NCI-H1105 treated with DMSO at 0.1 percent for 48 hours (cell line): ENCODE measurements around the gene TXNL4B.

ENCODE experiments used
- DNase-seq: peaks from one replicate; lab custom pipeline; 2025; lab: John Stamatoyannopoulos, UW

The TXNL4B gene

DNA sequence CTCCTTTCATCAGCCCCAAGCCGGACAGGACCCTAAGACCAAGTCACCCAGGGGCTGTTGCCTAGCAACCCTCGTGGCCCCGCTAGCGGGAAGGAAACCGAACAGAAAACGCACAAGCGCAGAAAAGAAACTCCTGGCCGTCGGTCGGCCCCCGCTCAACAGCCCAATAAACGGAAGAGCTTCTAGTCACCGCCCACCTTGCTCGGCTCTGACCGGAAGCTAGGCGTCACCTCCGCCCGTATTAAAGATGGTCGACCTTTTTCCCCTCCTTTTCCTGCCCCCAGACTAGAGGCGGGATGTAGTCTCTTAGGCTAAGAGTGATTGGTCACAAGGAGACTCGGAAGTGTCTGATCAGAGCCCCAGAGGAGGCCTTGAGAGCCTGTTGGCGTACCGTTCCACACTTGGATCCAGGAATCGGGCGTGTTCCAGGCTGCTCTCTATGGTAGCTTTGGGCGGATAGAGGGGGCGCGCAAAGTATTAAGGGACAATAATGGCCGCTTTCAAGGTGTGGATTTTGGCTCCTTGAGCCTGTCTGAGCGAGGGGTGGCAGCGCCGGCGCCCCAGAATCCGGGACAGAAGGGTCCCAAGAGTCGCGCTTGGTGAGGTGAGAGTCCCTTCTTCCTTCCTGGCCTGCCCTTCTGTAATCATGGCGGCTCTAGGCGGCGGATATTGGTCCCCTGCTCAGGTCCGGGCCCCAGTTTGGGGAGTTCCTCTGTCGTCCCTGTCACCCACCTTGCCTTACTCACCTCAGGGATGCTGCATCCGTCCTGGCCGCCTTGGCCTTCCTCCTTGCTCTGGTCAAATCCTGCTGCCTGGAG is at the start of gene TXNL4B, which contains the start of gene DHX38:
TSS of gene TXNL4B (minus strand) at position 173 of the 818 bp plus-strand sequence. CDS start 2,871 bp downstream, outside the sequence.
TSS of gene DHX38 (plus strand) at position 400 of the 818 bp plus-strand sequence. CDS start 2,311 bp downstream, outside the sequence.
- peak; percentile 94 for DNase-seq

DNA sequence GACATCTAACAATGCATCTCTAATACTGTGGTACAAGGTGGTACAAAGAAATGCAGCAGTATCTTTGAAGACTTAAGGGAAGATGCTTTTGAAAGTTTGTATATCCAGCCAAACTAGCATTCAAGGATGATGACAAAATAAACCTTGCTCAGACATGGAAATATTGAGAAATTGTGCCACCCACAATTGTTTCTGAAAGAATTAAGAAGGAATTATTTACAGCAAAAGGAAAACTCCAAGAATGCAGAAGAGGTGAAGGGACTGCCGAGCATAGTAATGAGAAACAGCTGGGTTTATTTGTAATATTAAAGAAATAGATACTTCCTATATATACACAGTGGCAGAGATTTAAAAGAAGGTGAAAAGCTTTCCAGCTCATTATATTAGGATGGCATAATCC is 49.1 kb upstream of the TXNL4B start:
- DNase-seq = no peak

DNA sequence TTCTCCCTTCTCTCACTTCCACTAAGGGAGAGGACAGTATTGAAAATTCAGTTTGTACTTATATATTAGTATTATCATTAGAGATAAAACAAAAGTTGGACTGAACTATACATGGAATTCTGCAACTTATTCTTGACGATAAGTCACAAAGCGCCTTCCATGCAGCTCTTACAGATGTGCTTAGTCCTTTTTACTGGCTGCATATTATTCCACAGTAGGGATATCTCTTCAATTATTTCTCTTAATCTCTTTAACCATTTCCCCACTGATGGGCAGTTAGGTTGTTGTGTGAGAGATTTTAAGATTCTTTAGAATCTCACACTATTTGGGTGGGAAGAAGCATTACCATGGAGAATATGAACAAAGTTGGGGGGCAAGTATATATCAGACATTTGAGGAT is 46.5 kb upstream of the TXNL4B start:
- no peak for DNase-seq

DNA sequence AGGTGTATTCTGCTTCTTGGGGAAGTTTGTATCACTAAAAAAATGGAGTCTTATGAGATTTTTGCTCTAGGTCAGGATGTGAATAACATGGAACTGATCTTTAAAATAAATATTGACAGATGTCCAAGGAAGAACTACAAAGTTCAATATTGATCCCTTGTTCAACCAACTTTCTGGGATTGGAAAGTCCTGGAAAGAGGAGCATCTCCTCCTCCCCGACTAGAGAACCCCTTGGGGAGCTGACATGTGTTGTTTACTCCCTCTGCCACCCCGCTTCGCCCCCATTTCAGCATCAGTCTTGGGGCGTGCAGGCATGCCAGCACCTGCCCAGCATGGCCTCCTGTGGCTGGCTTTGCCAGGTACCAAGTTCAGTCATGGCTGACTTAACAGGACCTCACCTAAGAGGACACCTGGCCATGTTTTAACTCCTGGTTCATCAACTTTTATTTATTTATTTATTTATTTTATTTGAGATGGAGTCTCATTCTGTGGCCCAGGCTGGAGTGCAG is 44.7 kb upstream of the TXNL4B start:
- no peak for DNase-seq

DNA sequence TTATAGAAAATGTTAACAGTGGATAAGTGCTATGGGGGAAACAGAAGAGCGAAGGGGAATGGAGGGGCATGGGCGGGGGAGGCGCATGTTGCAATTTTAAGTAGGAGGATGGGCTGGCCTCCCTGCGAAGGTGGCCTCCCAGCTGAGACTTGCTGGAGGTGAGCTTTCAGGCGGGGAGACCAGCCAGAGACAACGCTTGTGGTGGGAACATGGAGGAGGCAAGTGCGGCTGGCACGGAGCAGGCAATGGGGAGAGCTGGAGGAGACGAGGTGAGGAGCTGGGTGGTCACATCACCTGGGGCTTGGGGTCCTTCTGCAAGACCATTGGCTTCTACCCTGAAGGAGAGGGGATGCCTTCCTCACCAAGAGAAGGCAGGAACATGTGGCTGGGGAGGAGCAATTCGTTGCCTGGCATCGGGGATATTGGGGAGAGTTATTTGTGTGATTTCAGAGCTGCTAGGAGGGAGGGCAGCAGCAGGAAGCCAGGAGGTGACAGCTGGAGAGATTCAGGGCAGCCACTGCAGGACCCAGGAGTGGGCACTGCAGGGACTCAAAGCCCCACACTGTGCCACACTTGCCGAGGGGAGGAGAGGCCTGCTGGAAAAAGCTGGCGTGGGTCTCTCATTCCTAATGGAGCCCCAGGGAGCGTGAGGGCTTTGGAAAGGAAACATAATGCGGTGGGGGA is 44.1 kb upstream of the TXNL4B start:
- no peak for DNase-seq

DNA sequence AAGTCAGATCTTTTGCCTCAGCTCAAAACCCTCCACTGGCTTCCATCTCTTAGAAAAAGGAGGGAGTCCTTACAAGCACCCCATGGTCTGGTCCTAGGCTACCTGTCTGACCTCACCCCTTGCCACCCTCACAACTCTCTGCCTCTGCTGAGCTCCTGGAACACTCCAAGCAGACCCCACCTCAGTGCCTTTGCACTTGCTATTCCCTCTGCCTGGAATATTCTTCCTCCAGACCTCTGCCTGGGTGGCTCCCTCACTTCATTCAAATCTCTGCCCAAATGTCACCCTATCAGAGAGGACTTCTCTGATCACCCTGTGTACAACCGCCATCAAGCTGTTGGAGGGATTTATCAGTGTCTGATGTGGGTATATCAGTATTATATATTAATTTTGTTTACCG is 41.1 kb upstream of the TXNL4B start:
- DNase-seq = no peak

DNA sequence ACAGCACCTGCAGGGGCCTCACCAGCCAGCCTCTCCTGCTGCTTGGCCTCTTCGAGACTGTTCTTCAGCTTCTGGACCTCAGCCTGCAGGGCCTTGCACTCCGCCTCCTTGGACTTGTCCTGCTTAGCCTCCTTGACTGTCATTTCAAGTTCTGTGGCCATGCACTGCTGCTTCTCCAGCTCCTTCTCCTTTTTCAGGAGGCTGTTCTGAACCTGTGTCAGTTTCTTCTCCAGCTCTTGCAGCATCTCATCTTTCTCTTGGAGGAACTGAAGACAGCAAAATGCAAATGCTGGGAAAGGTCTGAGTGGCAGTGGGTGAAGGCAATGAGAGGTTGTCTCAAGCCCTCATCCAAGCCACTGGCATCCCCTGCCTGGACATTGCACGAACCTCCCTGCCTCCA is 39.3 kb upstream of the TXNL4B start:
- DNase-seq = no peak

DNA sequence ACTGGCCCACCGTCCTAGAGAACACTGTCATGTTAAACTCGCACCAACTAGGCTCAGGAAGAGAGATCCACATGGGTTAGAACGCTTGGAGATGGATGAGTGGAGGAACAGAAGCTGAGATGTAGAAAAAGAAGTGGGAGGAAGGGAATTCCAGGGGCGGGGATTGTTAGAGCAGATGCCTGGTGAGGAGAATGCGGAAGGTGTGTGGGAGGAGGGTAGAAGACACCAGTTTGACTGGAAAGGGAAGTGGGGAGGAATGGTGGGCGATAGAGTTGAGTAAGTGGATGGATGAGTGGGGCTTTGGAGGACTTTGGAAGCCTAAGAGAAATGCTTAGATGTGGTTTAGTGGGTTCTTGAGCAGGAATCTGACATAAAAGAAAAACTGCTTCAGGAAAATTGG is 37.6 kb upstream of the TXNL4B start:
- no peak for DNase-seq

DNA sequence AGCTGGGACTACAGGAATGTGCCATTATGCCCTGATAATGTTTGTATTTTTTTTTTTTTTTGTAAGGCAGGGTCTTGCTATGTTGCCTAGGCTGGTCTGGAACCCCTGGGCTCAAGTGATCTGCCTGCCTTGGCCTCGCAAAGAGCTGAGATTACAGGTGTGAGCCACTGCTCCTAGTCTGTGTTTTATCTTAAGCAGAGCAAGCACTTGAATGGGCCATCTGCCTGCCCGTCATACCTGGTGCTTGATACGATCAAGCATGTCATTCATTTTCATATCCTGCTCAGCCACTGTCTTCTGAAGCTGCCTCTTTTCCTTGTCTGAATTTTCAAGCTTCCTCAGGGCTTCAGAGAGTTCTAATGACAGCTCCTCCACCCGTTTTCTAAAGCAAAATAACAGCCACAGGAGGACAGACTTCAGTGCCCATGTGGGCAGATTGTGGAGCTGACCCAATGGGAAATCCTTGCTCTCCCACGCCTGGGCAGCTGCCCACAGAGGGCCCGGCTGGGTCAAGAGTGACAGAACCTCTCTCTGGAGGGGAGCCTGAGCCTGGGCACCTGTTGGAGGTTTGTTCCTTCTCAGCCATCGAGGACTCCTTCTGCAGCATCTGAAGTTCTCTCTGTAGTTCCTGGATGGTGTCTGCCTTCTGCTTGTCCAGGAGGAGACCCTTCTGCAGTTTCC is 36.7 kb upstream of the TXNL4B start:
- DNase-seq = no peak

DNA sequence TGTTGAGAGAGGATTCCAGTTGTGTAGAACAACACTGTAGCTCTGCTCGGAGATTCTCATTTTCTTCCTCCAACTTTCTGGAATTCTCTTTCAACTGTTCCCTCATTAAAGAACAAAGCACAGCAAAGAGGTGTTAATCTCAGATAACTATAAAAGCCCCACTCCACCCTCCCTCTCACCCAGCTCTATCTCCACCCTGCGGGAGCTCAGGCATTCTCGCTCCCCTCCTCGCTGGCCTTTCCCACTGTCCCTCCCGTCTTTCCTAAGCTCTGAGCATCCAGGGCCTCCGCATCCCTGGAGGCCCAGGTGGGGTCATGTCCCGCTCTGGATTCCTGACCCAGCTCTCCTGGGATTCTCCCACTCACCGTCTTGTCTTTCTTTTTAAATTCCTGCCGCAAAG is 35.3 kb upstream of the TXNL4B start:
- no peak for DNase-seq

DNA sequence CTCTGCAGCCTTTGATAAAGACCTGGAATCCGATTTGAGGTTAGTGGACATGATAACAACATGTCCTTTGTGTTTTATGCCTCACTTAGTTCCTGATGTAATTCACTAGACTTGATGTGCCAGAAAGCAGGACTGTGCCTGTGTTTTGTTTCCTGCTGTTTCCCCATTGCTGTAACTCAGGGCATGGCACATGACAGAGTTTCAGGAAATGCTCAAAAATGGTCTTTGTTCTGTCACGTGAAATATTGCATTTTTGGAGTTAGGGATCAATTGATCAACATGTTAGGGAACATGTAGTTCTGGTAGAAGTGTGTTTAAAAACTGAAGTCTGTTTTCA is 33.0 kb upstream of the TXNL4B start:
- no peak for DNase-seq

DNA sequence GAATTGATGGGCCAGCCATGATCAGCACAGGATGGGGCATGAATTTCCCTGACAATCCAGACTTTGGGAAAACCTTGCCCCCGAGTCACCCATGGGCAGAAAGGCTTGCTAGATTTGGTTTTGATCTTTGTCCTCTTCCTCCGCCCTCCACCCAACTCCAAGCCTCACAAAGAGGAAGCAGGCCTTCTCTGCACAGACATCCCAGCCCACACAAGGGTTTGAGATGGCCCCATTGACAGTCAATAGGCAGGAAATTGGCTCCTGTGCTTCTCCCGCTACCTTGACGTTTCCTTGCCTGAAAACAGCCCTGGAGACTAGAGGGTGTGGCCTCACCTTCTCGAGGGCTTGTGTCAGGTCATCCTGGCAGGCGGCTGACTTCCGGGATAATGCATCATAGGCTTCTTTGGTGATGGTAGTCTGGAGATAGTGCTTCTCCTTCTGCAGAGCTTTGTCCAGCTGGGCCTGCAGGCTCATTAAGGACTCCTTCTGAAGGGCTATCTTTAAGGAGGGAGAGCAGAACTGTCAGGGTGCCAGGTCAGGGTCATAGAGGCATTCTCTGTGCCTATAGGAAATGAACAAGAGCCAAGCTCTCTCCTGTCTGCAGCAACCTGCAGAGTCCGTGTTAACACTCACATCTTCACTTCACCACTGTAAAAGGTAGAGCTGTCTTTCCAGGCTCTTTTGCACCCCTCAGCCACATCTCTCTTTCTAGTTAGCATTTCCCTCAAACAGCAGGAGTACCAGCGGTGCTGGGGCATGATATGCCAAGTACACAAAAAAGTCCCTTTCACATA is 32.4 kb upstream of the TXNL4B start:
- DNase-seq = no peak

DNA sequence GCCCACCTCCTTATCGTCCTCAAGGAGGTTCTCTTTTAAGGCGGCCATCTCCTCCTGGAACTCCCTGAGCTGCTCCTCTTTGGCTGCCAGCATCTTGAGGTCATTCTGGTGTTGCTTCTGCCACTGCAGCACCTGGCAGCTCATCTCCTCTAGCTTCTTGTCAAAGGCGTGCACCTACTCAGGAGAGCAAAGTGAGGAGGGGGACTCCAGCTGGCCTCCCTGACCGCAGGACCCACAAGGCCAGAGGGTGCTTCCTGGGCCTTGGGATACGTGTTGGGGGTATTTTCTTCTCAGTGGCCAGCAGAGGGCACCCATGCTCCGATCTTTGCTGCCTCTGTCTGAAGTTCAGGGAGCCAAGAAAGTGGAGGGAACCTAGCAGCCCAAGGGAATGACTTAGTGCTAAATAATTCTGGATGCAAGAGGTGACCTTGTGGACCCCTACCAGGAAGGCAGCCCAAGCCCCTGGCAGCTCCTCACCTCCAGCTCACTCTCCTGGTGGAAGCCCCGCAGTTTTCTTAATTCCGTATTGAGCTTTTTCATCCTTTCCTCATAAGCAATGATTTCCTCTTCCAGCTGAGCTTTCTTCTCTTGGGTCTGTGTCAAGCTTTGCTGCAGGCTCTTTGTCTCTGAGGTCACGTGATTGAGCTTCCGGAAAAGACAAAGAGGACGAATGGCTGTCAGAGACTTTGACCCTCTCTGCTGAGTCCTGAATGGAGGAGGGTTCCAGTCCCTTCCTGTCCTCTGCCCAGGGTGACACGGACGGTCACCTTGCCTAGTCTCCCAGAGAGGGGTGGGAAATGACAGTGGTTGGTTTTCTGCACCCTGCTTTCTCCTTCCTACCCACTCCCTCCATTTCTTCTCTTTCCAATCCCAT is 31.6 kb upstream of the TXNL4B start:
- DNase-seq = peak; percentile 51

DNA sequence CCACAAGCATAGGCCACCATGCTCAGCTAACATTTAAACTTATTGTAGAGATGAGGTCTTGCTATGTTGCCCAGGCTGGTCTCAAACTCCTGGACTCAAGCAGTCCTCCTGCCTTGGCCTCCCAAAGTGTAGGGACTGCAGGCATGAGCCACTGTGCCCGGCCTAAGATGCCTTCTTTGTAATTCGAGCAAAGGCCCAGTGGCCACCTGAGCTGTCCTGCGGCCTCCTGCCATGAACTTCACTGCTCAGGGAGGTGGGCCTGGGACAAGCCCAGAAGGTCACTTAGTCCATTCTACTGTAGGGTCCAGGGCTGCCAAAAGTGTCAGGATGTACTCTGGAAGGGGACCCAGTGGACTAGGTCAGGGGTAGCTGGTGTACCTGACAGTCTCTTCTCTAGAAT is 30.7 kb upstream of the TXNL4B start:
- DNase-seq = no peak

DNA sequence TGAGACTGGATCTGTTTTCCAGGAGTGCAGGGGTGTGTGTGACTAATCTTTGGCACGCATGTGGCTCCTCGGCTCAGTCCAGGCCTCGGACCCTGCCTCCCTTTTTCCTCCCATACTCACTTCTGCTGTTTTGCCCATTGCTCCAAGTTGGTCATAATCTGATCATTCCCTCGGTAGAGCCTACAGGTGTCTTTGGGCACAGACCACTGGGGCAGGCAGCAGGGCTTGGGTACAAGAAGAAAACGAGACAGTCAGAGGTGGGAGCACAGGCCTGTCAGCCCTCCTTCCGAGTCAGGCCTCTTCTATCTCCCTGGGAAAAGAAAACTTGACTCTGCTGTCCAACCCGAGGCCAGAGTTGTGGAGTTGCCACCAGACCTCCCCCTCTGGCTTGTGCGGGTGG is 30.0 kb upstream of the TXNL4B start:
- no peak for DNase-seq

DNA sequence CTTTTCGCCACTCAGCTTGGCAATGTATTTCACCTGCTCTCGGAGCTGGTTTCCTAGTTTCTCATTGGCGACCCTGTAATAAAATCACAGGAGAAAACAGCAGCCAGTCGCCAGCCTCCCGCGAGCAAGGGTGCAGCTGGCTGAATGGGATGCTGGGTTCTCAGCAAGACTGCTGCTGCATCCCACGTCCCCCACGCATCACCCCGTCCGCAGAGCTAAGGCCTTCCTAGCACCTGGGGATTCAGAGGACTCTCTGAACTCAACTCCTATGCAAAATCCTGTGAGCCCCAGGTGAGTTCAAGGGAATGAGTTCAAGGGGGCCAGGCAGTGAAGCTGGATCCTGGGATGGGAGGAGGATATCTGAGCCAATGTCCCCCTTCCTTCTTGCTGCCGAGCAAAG is 29.5 kb upstream of the TXNL4B start:
- DNase-seq = no peak

DNA sequence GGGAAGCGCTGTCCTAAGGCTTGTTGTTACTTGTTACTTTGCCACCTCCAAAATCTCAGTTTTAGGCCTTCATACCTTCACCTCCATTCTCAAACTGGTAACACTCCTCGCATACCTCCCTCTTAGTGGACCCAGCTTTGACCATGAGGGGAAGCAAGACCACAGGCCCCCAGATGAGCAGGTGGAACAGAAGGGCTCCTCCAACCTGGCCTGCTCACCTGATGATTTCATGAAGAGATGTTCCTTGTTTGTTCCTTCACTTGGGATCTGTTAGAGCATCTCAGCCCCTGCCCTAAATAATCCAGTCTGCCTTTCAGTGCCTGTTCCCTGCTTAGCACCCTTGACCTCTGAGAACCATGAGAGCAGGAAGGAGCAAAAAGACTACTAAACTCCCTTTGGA is 28.9 kb upstream of the TXNL4B start:
- no peak for DNase-seq

DNA sequence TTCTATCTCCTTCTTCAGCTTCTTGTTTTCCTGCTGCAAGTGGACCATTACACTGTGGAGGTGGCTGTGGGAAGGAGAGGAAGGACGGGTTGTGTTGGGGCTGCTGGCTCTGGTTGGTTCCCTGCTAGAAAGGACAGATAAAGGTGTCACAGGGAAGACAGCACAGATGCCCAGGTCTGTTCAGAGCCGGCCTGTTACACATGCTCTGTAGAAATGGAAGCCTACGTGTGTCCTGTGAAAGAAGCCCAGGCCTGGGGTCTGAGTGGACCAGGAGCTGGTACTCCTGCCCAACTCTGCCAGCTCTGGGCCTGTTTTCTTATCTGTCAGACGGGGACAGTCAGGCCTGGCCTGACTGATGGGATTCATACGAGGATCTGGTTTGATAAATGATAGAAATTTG is 26.6 kb upstream of the TXNL4B start:
- DNase-seq = no peak

DNA sequence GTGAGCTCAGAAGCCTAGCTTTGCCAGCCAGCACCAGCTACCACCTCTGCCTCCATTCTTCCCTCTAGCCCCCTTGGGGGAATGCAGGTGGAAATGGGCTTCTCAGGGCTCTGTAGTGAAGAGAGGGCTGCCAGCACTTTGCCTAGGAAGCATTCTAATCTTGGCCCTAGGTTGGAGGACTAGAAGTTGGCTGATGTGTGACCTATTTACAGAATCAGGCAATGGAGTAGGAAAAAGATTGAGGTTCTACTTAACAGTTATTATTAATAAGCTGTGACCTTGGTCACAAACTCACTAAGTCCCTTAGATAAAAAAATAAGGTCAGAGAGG is 20.2 kb upstream of the TXNL4B start:
- no peak for DNase-seq

DNA sequence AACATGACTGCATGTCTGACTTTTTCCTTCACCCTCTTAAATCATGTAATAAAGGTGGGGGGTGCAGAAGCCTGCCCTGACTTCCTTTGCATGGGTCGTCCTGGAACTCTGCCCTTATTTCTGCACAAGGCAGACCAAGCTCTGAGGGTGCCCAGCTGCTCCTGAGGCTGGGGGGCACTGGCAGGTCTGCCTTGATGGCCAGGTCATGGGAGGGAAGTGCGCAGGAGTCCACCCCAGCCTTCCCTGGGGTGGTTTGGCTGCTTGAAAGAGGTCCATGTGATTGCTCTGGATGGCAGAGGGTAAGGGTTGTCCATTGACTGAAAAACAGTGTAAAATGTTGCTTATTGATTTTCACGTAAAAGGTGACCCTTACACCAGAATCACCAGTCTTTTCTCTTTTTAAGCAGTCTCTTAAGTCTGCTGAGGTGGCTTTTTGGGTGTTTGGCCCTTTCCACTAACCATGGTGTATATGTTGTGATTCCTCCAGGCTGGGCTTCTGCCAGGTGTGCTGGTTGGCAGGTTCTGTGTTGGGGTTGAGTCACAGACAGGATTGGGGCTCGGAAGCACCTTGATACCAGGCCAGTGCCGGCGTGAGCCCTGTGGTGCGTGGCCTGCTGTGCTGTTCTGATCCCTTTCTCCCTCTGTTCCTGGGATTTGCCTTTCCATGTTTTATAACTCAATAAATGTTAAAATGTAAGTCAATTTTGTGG is 19.6 kb upstream of the TXNL4B start:
- DNase-seq = no peak

DNA sequence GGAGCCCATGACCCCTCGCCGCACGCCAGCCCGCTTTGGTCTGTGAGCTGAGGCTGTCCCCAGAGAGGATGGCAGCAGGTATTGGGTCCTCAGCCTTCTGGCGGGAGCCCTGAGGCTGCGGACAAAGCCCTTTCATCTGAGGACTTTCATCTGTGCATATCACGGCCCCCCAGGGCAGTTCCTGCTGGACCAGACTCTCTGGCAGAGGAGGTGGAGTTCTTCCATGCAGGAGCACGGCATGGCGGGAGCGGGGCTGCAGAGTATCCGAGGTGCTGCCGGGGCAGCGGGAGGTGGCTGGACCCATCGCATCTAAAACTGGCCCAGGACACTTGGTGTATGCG is 19.0 kb upstream of the TXNL4B start:
- DNase-seq = no peak
